GM18951 (cell line): Measurements from ENCODE around the gene ENOX1.
"Not testable (repeated sequence)": the region's sequence is repeated elsewhere in the genome, so short reads cannot be mapped to it uniquely, and the experiment has no call there.

Source experiments
- POLR2A ChIP-seq: IDR thresholded peaks from 4 replicates; pipeline ENCODE4 v1.6.1; 2011; ENCODE audit warnings: mild to moderate bottlenecking; ENCODE audit not compliant: insufficient read length, insufficient read depth; ENCODE audit errors: extremely low read depth
- in situ Hi-C: fragments of 300-500 bp; cut with MboI; formaldehyde crosslinking; loops from one replicate; pipeline ENCODE4 v1.12.0; 2022; ENCODE audit warnings: low sequenced_read_pairs, mixed read lengths, inconsistent platforms; ENCODE audit not compliant: unreplicated experiment

Gene ENOX1

GRCh38 chr13:43360171-43360570 is 426.6 kb downstream of the ENOX1 start:
- TF ChIP-seq POLR2A = no peak

DNA sequence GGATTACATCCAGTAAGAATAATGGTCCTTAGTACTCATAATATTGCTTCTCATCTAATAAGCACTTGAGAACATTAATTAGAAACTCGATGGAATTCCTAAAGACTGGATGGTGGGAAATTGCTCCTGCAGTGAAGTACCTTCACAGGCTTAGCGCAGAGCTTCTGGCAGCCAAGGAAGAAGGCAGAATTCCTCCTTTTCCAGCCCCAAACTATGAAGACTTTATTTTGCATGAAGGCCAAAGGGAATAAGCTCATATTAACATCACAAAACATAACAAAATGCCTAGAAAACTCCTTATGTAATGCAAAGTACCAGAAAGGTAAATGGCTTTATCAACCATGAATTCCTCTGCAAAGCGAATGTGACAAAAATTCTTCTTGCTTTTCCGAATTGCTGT is 427.2 kb downstream of the ENOX1 start:
- no peak for TF ChIP-seq POLR2A
- in situ Hi-C loops = no loop called here

More at GRCh38 chr13:43360171-43360570, 426.6 kb downstream of the ENOX1 start:
- in situ Hi-C loops = no loop called here

GRCh38 chr13:43357564-43357963 is 429.2 kb downstream of the ENOX1 start:
- in situ Hi-C loops = no loop called here
- TF ChIP-seq POLR2A = no peak

- no peak for TF ChIP-seq POLR2A
- in situ Hi-C loops = no loop called here
These were observed 430.2 kb downstream of the ENOX1 start for GRCh38 chr13:43356567-43356966.

DNA sequence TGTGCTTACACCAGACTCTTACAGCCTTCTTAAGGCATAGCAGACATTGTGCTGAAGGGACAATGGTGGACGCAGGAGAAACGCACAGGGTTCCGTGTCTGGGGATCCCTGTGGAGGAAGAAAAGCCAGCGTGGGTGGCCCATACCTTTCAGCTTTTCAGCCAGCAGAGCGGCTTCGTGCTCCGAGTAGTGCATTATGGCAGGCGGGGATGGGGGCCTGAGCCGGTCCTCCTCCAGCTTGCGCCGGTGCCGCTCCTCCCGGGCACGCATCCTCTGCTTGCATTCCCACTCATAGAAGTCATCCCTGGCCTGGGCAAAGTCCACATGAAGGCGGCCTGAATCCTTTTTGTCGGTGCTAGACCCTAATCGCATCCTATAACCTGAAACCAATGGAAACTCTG is 431.0 kb downstream of the ENOX1 start:
- no peak for TF ChIP-seq POLR2A
- in situ Hi-C loops = no loop called here

DNA sequence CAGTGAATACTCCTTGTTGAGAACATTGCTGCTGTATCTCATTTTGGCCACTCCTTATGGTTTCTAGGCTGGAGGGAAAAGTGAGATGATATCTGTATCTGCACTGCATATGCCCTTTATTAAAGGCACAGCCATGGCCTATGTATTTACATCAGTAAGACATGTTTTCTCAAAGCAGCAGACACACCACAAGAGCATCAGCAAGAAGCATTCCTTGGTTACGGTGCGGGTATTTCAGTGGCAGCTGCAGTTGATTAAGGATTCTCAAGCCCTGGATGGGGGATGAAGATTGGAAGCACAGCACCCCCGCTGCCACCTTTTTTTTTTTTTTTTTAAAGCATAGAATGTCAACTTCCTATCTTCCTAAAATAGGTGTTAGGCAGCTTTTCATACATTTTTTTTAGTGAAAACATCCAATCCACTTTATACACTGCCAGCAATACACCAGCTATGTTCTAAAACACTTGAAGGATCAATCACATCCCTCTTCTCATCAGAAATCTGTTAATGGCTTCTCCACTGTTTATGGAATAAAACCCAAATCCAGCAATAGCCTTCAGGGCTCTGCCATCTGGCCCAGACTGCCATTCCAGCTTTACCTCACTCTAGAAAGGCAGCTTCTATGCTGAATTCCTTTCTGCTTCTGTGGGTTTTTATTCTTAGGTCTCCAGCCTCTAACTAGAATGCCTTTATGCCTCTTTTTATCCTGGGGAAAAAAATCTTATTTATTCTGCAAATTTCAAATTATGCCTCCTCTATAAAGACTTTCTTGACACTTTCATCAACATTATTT is 432.4 kb downstream of the ENOX1 start:
- no peak for TF ChIP-seq POLR2A
- in situ Hi-C loops = no loop called here

GRCh38 chr13:43353631-43354030 is 433.1 kb downstream of the ENOX1 start:
- in situ Hi-C loops = no loop called here
- no peak for TF ChIP-seq POLR2A

DNA sequence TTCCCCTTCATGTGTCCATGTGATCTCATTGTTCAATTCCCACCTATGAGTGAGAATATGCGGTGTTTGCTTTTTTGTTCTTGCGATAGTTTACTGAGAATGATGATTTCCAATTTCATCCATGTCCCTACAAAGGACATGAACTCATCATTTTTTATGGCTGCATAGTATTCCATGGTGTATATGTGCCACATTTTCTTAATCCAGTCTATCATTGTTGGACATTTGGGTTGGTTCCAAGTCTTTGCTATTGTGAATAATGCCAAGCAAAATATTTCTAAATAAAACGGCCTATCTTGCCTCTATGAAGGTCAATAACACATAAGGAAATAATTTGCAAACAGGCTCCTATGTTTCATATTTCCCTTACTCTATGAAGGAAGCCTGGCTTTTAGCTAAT is 435.2 kb downstream of the ENOX1 start:
- in situ Hi-C loops = not testable (repeated sequence)

DNA sequence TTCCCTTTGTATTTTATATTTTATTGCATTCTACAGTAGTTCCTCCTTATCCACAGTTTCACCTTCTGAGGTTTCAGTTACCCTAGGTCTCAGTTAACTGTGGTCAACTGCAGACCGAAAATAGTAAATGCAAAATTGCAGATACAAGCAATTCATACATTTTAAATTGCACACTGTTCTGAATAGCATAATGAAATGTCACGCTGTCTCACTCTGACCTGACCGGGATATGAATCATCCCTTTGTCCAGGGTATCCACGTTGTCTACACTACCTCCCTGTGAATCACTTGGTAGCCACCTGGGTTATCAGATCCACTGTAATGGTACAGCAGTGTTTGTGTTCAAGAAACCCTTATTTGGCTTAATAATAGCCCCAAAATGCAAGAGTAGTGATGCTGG is 438.4 kb downstream of the ENOX1 start:
- no peak for TF ChIP-seq POLR2A
- in situ Hi-C loops = no loop called here

DNA sequence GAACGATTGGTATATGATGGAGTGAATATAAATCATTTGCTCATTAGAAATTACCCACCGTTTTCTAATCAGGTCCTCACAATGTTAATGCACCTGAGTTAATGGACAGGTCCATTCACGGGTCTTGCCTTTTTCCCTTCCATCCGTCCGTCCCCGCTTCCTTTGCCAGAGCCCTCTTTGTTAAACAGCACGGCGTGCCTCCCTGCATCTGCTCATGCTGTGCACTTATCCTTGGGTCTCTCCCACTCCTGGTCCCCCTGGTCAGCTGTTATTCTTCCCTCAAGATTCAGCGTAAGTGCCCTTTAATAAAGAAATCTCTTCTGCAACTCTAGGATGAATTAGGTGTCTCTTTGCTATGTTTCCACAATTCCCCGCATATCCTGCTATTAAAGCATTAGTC is 438.9 kb downstream of the ENOX1 start:
- in situ Hi-C loops = no loop called here
- TF ChIP-seq POLR2A = no peak

- TF ChIP-seq POLR2A = no peak
- in situ Hi-C loops = no loop called here
These were observed 440.3 kb downstream of the ENOX1 start for GRCh38 chr13:43346427-43346826.

GRCh38 chr13:43343645-43344044 is 443.1 kb downstream of the ENOX1 start:
- in situ Hi-C loops = no loop called here
- no peak for TF ChIP-seq POLR2A

DNA sequence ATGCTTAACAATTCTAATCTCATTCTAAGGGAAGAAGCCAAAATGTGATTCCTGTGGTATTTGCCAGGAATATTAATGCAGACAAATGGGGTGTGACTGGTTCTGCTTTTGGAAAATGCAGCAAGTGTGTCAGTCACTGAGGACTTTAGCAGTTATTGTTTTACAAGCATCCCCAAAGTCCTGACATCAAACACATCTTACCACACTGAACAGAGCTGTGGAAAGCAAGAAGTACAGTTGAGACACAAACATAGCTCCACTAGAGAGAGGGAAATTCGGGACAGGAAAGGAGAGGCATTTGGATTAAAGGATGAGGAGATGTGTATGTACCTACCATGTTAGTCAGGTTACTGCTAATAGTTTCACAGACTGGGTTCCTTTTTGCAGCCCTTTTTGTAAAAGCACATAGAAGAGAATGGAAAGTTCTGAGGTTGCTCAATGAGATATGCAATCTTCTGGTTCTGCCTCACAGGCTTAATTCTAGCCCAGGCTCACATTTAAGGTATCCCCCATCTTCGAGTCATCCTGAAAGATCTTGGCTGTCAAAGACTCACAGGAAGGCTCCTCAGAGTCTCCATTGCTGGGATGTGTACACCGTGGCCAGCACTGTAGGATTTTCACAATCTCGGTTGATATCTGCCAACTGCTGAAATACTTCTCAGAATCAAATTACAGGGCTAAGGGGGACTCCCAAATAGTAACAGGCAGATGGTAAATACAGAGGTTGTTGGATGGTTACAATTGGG is 446.8 kb downstream of the ENOX1 start:
- no peak for TF ChIP-seq POLR2A
- in situ Hi-C loops = no loop called here
